Mucosa of rectum (tissue), 2 donors: Measurements from ENCODE around the gene FNIP1.
"Not testable (repeated sequence)": the region's sequence is repeated elsewhere in the genome, so short reads cannot be mapped to it uniquely, and the experiment has no call there.

Experiments used
- H3K27ac ChIP-seq, 2 donors: one replicate each; pipeline ENCODE4 v1.7.0; 2013; ENCODE audit warnings: inconsistent platforms in 2 of 2, low read depth in 2 of 2, low read length in 2 of 2
- H3K27me3 ChIP-seq, 2 donors: one replicate each; pipeline ENCODE4 v1.7.0; 2013; ENCODE audit warnings: low read length in 2 of 2; ENCODE audit not compliant: control insufficient read depth in 2 of 2, insufficient read depth in 2 of 2
- H3K36me3 ChIP-seq, 2 donors: one replicate each; pipeline ENCODE4 v1.7.0; 2013; ENCODE audit warnings: low read length in 2 of 2; ENCODE audit not compliant: control insufficient read depth in 2 of 2, insufficient read depth in 2 of 2
- H3K4me1 ChIP-seq, 2 donors: one replicate each; pipeline ENCODE4 v1.7.0; 2013; ENCODE audit warnings: low read length in 2 of 2, mild to moderate bottlenecking in 1 of 2; ENCODE audit not compliant: control insufficient read depth in 2 of 2, insufficient read depth in 2 of 2
- H3K4me3 ChIP-seq, 2 donors: one replicate each; pipeline ENCODE4 v1.7.0; 2013; ENCODE audit warnings: low read length in 2 of 2
- H3K9ac ChIP-seq, 2 donors: one replicate each; pipeline ENCODE4 v1.7.0; 2013; ENCODE audit warnings: low read length in 2 of 2, low read depth in 1 of 2, mild to moderate bottlenecking in 1 of 2
- H3K9me3 ChIP-seq, 2 donors: one replicate each; pipeline ENCODE4 v1.7.0; 2013; ENCODE audit warnings: low read length in 2 of 2; ENCODE audit not compliant: control insufficient read depth in 2 of 2
- donor health status: healthy.
- donor health status: Normal muscosa, but diverticular disease.

FNIP1 gene

DNA sequence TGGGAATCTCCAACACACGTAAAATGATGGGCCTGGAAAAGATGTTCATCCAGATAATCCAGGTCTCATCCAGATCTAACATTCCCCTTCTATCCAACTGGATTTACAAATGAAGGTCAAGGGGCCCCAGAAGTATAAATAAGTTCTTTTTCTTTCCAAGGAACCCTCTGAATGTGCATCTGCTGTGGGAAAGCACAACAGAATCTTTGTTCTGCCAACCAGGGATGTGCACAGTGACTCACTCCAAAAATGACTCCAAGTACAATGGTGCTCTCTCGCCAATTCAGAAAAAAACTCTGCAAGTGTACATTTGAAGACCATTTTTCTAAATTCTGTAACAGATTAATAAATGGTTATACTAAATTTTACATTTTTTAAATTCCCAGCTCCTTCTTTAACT is 174.2 kb downstream of the FNIP1 start:
- Histone ChIP-seq H3K4me1 (no peaks in the 10 kb centered on the region), H3K27me3 (no peaks in the 10 kb centered on the region), H3K9me3 (no peaks in the 10 kb centered on the region), H3K36me3 (no peaks in the 10 kb centered on the region), H3K9ac (no peak overlapping the region), H3K4me3 (no peak overlapping the region), H3K27ac (no peak overlapping the region)

DNA sequence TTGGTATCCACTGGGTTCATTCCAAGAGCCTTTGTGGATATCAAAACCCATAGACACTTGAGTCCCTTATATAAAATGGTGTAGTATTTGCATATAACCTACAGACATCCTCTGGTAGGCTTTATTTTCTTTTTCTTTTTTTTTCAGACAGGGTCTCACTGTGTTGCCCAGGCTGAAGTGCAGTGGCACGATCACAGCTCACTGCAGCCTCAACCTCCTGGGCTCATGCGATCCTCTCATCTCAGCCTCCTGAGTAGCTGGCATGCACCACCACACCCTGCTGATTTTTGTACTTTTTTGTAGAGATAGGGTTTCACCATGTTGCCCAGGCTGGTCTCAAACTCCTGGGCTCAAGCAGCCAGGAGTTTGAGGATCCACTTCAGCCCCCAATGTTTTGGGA is 175.7 kb downstream of the FNIP1 start:
- not testable (repeated sequence) for H3K27me3 ChIP-seq, H3K27ac ChIP-seq, H3K36me3 ChIP-seq, H3K9ac ChIP-seq, H3K4me3 ChIP-seq, H3K4me1 ChIP-seq, H3K9me3 ChIP-seq

DNA sequence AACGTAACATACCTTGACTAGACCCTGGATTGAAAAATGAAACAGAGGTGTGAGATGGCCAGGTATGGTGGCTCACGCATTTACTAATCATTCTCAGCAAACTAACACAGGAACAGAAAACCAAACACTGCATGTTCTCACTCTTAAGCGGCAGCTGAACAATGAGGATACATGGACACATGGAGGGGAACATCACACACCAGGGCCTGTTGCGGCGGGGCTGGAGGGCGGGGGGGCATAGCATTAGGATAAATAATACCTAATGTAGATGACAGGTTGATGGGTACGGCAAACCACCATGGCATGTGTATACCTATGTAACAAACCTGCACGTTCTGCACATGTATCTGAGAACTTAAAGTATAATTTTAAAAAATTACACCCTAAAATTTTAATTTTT is 177.7 kb downstream of the FNIP1 start:
- H3K9ac ChIP-seq: no peak overlapping the region
- H3K9me3 ChIP-seq: no peaks in the 10 kb centered on the region
- H3K4me1 ChIP-seq: no peaks in the 10 kb centered on the region
- H3K27ac ChIP-seq: no peak overlapping the region
- no peaks in the 10 kb centered on the region for H3K27me3 ChIP-seq
- H3K4me3 ChIP-seq: no peak overlapping the region
- H3K36me3 ChIP-seq: no peaks in the 10 kb centered on the region

DNA sequence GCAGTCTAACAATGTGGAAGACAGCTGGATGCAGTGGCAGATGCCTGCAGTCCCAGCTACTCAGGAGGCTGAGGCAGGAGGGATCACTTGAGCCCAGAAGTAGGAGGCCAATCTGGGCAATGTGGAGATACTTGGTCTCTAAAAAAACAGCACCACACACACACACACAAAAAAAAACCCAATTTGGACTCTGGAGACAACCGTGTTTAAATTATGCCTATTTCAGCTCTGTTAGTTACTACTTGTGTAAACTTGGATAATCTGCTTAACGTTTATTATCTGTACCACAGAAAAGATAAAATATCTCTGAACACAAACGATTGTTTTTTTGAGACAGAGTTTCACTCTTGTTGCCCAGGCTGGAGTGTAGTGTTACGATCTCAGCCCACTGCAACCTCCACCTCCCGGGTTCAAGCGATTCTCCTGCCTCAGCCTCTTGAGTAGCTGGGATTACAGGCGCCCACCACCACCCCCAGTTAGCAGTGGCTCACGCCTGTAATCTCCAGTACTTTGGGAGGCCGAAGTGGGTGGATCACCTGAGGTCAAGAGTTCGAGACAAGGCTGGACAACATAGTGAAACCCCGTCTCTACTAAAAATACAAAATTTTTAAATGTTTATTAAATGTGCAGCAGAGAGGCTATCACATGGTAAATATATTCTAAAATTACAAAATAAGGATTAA is 179.5 kb downstream of the FNIP1 start:
- H3K4me1 ChIP-seq: no peaks in the 10 kb centered on the region
- no peaks in the 10 kb centered on the region for H3K27me3 ChIP-seq
- no peak overlapping the region for H3K27ac ChIP-seq
- H3K9me3 ChIP-seq: no peaks in the 10 kb centered on the region
- H3K36me3 ChIP-seq: no peaks in the 10 kb centered on the region
- H3K9ac ChIP-seq: no peak overlapping the region
- no peak overlapping the region for H3K4me3 ChIP-seq

DNA sequence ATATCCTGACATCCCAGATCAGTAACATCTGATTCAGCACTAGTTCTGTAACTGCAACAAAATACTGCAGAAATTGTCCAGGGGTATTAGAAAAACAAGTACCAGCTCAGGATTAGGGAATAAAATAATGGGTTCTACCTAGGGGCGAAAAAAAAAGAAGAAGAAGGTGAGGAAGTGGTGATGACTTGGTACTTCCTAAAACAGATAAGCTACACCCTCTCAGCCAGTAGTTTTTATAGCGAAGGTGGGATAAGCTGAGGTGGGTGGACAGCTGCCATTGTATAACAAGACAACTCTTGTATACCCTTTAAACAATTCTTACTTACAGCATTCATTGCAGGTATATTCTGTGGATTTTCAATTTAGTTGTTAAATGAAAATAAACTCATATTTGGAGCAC is 180.9 kb downstream of the FNIP1 start:
- Histone ChIP-seq H3K9me3 (no peaks in the 10 kb centered on the region), H3K4me3 (no peak overlapping the region), H3K27me3 (no peaks in the 10 kb centered on the region), H3K27ac (no peak overlapping the region), H3K36me3 (no peaks in the 10 kb centered on the region), H3K9ac (no peak overlapping the region), H3K4me1 (no peaks in the 10 kb centered on the region)

DNA sequence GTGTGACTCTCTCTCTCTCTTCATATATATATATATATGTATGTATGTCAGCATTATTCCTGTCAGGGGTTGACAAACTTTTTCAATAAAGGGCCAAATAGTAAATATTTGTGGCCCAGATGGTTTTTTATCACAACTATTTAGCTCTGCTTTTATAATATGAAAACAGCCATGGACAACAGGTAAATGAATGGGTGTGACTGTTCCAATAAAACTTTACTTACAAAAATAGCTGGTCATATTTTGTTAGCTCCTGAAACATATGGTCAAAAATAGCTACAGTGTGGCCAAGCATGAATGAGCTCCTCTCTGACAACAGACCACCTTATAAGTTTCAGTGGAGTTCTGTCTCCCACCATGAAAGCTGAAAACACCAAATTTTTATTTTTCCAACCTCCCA is 183.4 kb downstream of the FNIP1 start:
- Histone ChIP-seq H3K27ac (no peak overlapping the region), H3K36me3 (no peaks in the 10 kb centered on the region), H3K27me3 (no peaks in the 10 kb centered on the region), H3K9me3 (no peaks in the 10 kb centered on the region), H3K9ac (no peak overlapping the region), H3K4me3 (no peak overlapping the region), H3K4me1 (no peaks in the 10 kb centered on the region)

DNA sequence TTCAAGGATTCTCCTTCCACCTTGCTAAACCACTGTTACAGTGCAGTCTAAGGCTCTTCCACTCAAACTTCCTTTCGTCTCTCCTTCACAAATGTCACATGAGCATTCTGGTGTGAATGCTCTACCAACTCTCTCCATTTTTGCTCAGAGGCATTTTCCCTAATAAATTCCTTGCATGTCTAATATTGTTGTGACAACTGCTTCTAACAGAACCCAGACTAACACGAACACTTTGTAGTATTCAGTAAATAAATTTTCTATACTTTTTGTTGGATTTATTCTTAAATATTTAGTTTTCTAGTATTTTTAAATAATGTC is 185.8 kb downstream of the FNIP1 start:
- Histone ChIP-seq H3K9me3 (no peaks in the 10 kb centered on the region), H3K9ac (no peak overlapping the region), H3K27me3 (no peaks in the 10 kb centered on the region), H3K4me3 (no peak overlapping the region), H3K36me3 (no peaks in the 10 kb centered on the region), H3K4me1 (no peaks in the 10 kb centered on the region), H3K27ac (no peak overlapping the region)

DNA sequence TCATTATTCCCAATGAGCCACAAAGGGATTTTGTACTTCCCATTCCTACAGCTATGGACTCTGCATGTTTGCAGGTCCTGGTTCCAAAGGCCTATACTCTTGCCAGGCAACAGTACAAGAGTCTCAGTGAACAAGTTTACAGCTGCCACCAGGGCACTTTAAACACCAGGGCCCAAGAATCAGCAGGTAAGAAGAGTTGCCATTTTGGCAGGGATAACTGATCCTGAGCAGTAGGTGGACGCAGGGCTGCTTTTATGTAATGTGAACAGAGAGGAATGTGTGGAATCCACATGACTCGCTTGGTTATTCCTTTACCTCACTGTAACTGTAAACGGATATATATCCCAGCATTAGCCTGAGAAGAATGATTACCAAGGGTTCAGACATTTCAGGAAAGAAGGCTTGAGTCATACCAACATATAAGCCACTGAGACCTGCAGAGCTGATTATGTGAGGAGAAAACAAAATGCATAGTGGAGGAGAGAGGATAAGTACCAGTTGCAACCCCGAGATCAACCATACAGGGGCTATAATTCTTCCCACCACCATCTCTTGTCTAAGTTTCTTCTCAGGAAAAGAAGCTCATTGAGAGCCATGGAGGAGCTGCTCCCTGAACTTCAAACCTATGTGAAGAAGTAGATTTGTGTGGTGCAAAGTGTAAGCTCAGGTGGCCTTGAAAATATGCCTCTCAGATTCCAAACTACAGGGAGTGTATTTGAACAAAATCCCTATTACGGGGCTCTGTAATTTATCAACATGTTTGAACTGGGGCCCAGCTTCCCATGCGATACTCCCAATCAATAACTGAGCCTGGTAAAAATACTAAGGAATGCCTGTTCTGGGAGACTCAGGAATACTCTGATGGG is 186.4 kb downstream of the FNIP1 start:
- Histone ChIP-seq H3K27me3 (no peaks in the 10 kb centered on the region), H3K36me3 (no peaks in the 10 kb centered on the region), H3K9me3 (no peaks in the 10 kb centered on the region), H3K4me3 (no peak overlapping the region), H3K27ac (no peak overlapping the region), H3K4me1 (no peaks in the 10 kb centered on the region), H3K9ac (no peak overlapping the region)

DNA sequence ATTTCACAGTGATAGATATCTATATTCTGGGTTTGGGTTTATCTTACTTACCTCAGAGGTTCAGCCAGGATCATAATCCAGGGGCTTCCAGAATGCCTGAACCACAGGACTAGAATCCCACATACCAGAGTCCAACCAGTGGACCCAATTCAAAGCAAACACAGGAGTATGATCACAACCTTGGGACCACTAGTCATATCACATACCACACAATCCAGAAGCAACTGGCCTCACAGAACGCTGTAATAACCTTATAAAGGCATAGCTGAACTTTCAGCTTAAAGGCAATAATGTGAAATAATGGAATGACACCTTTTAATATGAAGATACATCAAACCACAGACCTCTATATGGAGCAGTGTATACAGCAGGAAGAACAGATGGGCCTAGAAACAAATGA is 187.0 kb downstream of the FNIP1 start:
- H3K4me3 ChIP-seq: no peak overlapping the region
- no peaks in the 10 kb centered on the region for H3K27me3 ChIP-seq
- no peaks in the 10 kb centered on the region for H3K36me3 ChIP-seq
- no peak overlapping the region for H3K27ac ChIP-seq
- no peaks in the 10 kb centered on the region for H3K4me1 ChIP-seq
- no peaks in the 10 kb centered on the region for H3K9me3 ChIP-seq
- H3K9ac ChIP-seq: no peak overlapping the region

DNA sequence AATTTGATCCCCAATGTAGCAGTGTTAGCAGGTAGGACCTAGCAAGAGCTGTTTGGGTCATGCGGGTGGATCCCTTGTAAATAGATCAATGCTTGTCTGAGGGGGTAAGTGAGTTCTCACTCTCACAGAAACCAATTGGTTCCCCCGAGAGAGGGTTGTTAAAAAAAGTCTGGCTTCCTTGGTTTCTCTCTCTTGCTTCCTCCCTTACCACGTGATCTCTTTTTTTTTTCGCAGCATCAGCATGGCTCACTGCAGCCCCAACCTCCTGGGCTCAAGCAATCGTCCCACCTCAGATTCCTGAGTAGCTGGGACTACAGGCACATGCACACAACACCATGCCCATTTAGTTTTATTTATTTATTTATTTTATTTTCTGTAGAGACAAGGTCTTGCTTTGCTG is 188.2 kb downstream of the FNIP1 start:
- H3K27ac ChIP-seq: no peak overlapping the region
- no peaks in the 10 kb centered on the region for H3K27me3 ChIP-seq
- no peaks in the 10 kb centered on the region for H3K9me3 ChIP-seq
- H3K9ac ChIP-seq: no peak overlapping the region
- H3K4me3 ChIP-seq: no peak overlapping the region
- H3K36me3 ChIP-seq: no peaks in the 10 kb centered on the region
- H3K4me1 ChIP-seq: no peaks in the 10 kb centered on the region
